GM18499 (cell line): ENCODE data around the gene CAV3.

Experiments used
- ATAC-seq: cut with Tn5 transposase; IDR thresholded peaks from one replicate; pipeline ENCODE4 v1.9.1; 2021; ENCODE audit warnings: moderate number of reproducible peaks; ENCODE audit not compliant: insufficient read depth, unreplicated experiment

The CAV3 gene

GRCh38 chr3:8780279-8780678 lies 46.7 kb downstream of the CAV3 start:
- peak; percentile 47 for ATAC-seq

DNA sequence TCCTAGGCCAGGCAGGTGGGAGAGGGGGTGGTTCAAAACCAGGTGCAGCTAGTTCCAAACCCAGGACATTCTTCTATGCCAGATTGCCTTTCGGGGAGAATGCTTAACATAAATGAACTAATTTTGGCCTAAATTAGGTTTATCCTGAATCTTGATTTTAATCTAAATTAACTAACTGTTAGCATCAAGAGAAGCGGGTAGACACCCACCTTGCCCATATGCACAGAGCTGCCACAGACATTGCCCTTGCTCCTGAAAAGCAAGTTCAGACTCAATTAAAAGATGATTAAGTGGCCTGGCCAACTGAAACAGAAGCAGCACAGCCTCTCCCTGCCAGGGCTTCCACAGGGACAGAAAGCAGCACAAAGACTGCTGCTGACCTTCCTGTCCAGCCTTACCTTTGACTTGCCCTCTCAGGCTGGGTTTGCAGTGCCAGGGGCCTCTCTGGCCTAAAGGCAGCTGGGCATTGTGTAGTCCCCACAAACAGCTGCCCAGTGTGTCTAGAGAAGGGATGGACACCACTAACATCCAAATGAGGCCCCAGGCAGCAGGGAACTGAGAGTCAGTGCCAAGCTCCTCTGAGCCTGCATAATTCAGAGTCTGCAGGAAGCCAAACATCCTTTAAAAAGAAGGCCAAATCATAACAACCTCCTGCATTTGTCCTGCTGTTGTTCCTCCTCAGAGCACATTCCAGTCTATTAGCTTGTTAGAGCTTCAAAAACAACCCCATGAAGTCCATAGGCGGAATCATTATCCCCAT lies 51.3 kb downstream of the CAV3 start:
- ATAC-seq, result no peak

DNA sequence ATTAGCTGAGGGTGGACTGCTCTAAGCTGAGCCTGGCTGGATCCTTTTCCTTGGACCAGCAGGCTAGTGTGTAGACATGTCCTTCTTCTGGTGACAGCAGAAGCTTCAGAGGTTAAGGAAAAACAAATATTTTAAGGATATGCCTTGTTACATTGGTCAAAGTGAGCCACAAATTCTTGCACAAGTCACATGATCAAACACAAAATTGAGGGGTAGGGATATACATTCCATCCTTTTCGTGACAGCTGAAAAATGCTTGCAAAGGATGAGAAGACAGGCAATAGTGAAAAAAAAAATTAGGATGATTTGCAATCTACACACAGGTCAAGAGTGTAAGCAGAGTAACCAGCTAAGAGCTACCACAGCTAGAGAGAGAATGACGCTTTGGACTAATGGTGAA lies 56.9 kb downstream of the CAV3 start:
- ATAC-seq, result no peak

GRCh38 chr3:8793242-8793641 lies 59.6 kb downstream of the CAV3 start:
- ATAC-seq, result no peak

DNA sequence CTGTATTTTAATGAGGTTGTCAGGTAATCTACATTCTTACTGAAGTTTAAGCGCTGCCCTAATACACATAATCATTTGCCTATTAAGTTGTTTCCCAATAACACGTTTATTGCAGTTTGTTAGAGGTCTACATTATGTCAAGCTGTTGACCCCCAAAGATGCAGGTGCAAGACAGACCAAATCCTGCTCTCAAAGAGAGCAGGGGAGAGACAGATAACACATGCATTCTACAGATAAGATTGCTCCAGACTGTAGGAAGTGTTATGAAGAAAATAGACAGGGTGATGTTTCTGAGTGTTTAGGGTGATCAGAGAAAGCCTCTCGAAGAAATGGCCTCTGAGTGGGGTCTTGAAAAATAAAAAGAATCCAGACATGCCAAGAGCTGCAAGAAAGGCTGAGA lies 60.6 kb downstream of the CAV3 start:
- no peak for ATAC-seq
